GM21717 (cell line): ENCODE data around the gene CGGBP1.

ENCODE experiments used
- ATAC-seq: cut with Tn5 transposase; IDR thresholded peaks from one replicate; pipeline ENCODE4 v1.9.1; 2021; ENCODE audit warnings: mild to moderate bottlenecking, moderate library complexity; ENCODE audit not compliant: unreplicated experiment

Gene CGGBP1

GRCh38 chr3:88058581-88059379 is at the start of gene CGGBP1, which contains the start of gene ZNF654:
CGGBP1 (minus strand) TSS chr3:88059005; CDS start chr3:88055976, 3,029 bp downstream.
ZNF654 (plus strand) TSS chr3:88059255; CDS start chr3:88059320, 65 bp downstream.
- peak; percentile 97 for ATAC-seq

DNA sequence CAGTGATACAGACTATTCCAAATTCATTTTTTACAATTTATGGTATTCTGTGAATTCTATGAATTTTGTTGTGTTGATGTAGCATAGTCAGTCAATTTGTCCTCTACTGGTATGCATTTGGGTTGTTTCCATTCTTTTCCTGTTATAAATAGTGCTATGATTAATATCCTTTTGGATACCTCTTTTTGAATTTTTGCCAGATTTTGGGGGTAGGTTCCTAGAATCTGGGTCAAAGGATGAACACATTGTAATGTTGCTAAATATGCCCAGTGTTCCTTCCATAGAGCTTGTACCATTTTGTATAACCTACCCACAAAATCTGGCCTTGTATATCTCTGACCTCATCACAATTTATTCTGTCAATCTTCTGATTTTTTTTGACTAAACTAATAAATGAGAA is 46.5 kb upstream of the CGGBP1 start:
- ATAC-seq, result no peak

- ATAC-seq, result peak; percentile 92
Measured at GRCh38 chr3:88101142-88101541, 42.3 kb upstream of the CGGBP1 start.

- ATAC-seq, result no peak
Measured at GRCh38 chr3:88093266-88093665, 34.5 kb upstream of the CGGBP1 start.

GRCh38 chr3:88092270-88092669 is 33.5 kb upstream of the CGGBP1 start:
- ATAC-seq, result no peak

- ATAC-seq, result no peak
Measured at GRCh38 chr3:88090681-88091080, 31.9 kb upstream of the CGGBP1 start.

DNA sequence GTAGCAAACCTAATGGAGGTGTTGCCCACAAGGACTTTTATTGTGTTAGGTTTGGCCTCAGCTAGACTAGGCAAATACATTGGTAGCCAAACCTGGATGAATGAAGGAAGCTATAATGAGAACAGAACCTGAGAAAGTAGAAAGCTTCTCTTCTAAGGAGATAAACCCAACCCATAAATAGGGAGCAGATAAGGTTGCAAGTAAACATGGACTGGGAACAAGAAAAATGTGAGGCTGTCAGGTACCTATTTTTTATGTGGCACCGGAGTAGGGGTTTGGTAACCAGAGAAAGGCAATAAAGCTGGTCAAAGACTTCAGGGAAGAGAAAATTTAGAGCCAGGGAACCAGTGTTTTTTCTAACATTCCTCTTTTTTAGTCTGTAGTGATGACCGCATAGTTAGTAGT is 25.3 kb upstream of the CGGBP1 start:
- no peak for ATAC-seq

DNA sequence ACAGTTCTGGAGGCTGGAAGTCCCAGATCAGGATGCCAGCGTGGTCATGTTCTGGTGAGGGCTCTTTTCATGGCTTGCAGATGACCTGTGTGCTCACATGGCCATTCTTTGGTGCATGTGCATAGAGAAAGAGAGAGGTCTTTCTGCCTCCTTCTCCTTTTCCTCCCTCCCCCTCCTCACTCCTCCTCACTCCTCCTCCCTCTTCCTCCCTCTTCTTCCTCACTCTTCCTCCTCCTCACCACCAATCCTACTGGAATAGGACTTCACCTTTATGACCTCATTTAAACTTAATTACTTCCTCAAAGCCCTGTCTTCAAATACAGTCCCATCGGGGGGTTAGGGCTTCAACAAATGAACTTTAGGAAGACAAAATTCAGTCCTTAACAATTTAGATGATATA is 24.0 kb upstream of the CGGBP1 start:
- ATAC-seq, result no peak

GRCh38 chr3:88078932-88079331 is 20.1 kb upstream of the CGGBP1 start:
- no peak for ATAC-seq

DNA sequence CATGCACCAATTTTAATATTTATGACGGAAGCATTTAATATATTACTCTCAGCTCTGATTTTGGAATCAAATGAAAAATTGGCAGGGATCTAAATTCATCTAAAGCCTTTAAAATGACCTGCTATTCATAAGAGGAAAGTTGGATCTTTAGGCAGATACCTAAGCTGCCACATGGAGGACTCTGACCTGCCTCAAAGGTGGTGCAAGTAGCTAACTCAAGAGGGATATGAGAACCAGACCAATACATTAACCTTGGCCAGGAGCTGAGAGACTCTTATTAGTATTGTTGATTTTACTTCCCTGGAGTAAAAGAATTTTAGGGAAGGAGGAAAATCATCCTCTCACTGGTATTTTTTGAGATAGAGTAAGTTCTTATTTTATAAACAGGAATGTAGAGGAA is 17.9 kb upstream of the CGGBP1 start:
- ATAC-seq, result no peak

DNA sequence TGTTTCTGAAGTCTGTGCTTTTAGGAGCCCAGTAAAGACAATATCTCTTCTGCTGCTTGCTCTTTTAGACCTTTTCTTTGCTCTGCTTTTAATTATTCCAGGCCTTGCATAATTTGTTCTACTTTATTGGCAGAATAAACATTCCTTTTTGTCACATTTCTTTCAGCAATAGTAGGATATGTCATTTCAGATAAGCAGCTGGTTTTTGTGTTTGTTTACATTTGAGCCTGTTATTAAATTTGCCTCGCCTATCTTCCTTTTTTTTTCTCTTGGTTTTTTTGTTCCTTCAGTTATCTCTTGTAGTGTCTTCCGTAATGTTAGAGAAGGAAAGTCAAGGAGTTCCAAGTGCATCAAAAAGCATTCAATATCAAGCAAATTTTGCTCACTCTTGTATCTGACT is 16.7 kb upstream of the CGGBP1 start:
- no peak for ATAC-seq

DNA sequence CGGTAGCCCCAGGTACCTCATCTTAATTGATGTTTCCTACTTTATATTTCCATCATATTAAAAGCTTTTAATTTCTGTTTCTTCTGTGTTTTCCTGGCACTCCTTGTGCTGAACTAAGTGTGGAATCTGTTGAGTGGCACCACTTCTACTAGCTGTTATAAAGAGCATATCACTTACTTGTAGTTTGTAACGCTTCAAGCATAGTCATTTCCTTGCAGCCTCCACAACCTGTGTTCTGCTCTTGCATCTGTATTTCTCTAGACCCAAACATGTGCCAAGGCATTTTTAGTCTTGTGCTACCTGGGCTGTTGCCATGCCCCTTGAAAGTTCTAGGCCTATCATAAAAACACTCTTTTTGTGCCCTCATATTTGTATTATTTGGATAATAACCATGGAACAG is 16.3 kb upstream of the CGGBP1 start:
- no peak for ATAC-seq

DNA sequence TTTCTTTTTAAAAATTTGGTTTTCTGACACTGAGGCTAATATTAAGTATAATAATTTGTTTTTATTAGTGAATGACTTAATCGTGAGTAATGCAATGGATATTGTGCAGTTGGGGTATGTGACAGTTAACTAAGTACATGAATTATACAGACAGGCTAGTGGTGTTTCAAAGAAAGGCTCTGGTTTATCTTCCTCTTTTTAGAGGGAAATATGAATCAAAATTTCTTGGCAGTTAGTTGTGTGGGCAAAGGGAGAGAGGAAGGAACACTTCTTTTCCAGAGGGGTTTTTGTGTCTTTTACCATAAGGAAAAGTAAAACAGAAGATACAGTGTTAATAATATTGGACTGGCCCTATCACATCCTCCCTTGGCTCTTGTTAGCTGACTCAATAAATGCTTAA is 2.9 kb upstream of the CGGBP1 start:
- ATAC-seq, result no peak

DNA sequence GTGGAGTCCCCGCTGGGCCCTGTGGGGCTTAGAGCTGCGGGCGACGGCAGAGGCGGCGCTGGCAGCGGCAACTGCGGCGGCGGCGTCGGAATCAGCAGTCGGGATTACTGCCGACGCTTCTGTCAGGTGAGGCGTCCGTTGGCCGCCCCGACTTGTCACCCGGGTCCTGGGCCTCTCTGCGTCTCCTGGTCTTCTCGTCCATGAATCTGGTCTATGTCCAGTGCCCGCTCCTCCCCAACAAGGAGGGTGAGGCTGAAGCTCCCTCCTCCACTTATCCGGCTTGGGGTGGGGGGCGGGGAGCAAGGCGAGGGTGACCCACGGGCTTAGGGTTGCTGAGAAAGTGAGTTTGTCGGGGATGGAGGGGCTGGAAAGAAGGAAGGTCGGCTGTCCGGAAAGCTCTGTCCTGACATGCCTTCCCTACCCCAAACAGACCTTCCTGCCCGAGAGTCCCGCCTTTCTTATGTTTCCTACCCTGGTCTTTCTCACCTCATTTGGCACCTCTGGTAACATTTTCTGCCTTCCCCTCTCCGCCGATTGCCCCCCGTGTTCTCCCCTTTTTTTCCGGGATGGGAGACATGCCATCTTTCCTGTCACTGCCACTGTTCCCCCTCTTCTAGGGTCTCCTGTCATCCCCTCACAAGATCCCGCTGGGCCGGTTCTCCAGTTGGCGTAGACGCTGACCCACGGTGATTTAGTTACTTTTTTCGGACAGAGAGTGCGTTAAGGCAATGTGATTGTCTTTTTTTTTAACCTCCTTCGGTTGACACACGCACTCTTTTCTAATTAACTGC is 770 bp upstream of the CGGBP1 start:
- peak; percentile 14 for ATAC-seq

DNA sequence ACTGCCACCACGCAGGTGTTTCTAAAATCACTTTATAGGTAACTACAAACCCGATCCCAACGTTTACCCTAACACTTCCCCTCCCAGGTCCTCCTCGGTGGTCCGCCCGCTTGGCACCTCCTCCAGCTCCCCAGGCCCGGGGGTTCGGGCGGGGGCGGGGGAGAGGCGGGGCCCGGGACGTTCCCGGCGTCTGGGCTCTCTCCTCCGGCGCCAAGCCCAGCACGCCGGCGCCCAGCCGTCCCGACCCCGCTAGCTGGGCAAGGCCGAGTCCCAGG is 562 bp downstream of the CGGBP1 start:
- ATAC-seq, result peak; percentile 25

DNA sequence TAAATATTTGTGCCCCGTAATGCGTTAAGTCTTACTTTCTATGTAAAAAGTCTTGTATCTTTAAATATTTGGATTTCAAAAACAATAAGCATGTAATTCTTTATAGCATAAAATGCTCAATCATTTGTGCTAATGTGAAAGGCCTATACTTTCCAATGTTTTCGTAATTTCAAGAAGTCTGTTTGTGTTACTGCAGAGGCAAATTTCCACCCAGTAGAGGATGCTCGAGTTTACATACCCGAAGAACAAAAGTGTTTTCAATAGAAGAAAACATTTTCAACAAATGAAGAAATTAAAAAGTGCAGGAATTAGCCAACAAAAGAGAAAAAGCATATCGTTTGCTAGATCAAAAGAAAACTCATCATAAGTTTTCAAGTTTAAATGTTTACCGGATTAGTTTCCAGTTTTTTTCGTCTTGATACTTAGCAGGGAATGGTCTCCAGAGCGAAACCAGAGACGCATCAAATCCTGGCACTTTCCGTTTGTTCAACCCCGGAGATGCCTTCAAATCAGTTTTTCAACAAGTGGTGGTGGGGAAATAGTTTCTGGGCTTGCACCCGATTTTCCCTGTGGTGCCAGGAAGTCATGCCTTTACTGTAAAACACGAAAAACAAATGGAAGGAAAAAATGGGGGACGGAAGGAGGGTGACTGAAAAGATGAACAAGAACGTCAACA is 1.0 kb downstream of the CGGBP1 start:
- ATAC-seq, result no peak

GRCh38 chr3:88046766-88047165 is 12.0 kb downstream of the CGGBP1 start:
- no peak for ATAC-seq

GRCh38 chr3:88044411-88044810 is 14.4 kb downstream of the CGGBP1 start:
- ATAC-seq, result no peak

- ATAC-seq, result no peak
Measured at GRCh38 chr3:88041005-88041404, 17.8 kb downstream of the CGGBP1 start.

DNA sequence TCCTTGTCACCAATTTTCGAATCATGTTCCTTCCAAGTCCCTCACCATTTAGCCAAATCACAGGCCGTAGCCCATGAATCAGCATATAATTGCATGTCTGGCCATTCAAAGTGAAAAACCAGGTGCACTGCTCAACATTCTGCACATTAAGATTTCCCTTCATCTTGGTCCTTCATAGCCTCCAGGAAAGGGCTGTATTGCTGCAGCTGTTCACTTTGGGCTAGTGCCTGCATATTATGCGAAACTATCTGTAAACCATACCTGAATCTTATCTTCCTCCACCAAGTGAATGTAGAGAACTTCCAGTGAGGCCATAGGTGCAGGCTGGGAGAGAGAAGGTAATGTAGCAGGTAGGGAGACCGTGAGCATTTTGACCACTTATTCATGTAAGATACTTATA is 18.3 kb downstream of the CGGBP1 start:
- no peak for ATAC-seq

DNA sequence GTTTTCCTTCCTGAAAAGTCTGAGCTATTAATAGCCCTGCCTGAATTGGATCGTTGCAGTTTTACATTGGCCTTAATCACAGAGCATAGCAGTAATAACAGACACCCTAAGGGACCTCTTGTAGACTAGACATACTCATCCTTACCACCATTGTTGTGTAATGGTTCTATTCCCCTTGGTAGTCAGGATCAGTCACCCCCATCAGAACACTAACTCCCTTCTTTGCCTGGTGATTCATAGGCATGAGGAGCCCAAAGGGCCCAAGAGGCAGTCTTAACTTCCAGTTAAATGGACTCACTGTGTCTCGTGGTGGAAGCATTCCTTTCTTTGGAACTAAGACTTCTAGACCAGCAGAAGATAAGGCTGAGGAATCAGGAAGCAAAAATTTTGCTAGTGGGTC is 20.2 kb downstream of the CGGBP1 start:
- ATAC-seq, result no peak

- ATAC-seq, result no peak
Measured at GRCh38 chr3:88036221-88036620, 22.6 kb downstream of the CGGBP1 start.
